ENCODE data around the gene SCUBE1.

The SCUBE1 gene

GRCh38 chr22:43201486-43202219, 141.5 kb downstream of the SCUBE1 start:
- Histone ChIP-seq H3K4me1 (no peaks in the 10 kb centered on the region), H3K9me3 (ENCODE audit: control insufficient read depth, low read length) (no peaks in the 10 kb centered on the region), H3K36me3 (ENCODE audit: control insufficient read depth, insufficient read depth, low read length) (no peaks in the 10 kb centered on the region), H3K27ac (no peak overlapping the region), H2AFZ (no peak overlapping the region), H3K4me2 (ENCODE audit: low read length) (no peak overlapping the region), H3K4me3 (ENCODE audit: low read depth, low read length) (no peak overlapping the region), H3K79me2 (no peaks in the 10 kb centered on the region), H3K9ac (no peak overlapping the region), H3K27me3 (ENCODE audit: control insufficient read depth, insufficient read depth, low read length) (no peaks in the 10 kb centered on the region)
- TF ChIP-seq CTCF (IDR thresholded peaks at IDR 0.05) = no peak

GRCh38 chr22:43200555-43200954, 142.6 kb downstream of the SCUBE1 start:
- Histone ChIP-seq H3K36me3 (ENCODE audit: control insufficient read depth, insufficient read depth, low read length) (no peaks in the 10 kb centered on the region), H3K9ac (no peak overlapping the region), H3K79me2 (no peaks in the 10 kb centered on the region), H3K27me3 (ENCODE audit: control insufficient read depth, insufficient read depth, low read length) (no peaks in the 10 kb centered on the region), H3K4me2 (ENCODE audit: low read length) (no peak overlapping the region), H3K27ac (no peak overlapping the region), H3K9me3 (ENCODE audit: control insufficient read depth, low read length) (no peaks in the 10 kb centered on the region), H3K4me1 (no peaks in the 10 kb centered on the region), H2AFZ (no peak overlapping the region), H3K4me3 (ENCODE audit: low read depth, low read length) (no peak overlapping the region)
- no peak for TF ChIP-seq CTCF (IDR thresholded peaks at IDR 0.05)

- no peak for TF ChIP-seq CTCF (IDR thresholded peaks at IDR 0.05)
- H2AFZ ChIP-seq = no peak overlapping the region
- H3K27me3 ChIP-seq (ENCODE audit: control insufficient read depth, insufficient read depth, low read length) = no peaks in the 10 kb centered on the region
- H3K9ac ChIP-seq = no peak overlapping the region
- no peaks in the 10 kb centered on the region for H3K79me2 ChIP-seq
- no peaks in the 10 kb centered on the region for H3K4me1 ChIP-seq
- no peaks in the 10 kb centered on the region for H3K36me3 ChIP-seq (ENCODE audit: control insufficient read depth, insufficient read depth, low read length)
- no peak overlapping the region for H3K4me2 ChIP-seq (ENCODE audit: low read length)
- H3K9me3 ChIP-seq (ENCODE audit: control insufficient read depth, low read length) = no peaks in the 10 kb centered on the region
- H3K4me3 ChIP-seq (ENCODE audit: low read depth, low read length) = no peak overlapping the region
- no peak overlapping the region for H3K27ac ChIP-seq
Observed at GRCh38 chr22:43200031-43200430, 143.1 kb downstream of the SCUBE1 start.

- no peak overlapping the region for H3K27ac ChIP-seq
- H3K4me2 ChIP-seq (ENCODE audit: low read length) = no peak overlapping the region
- H3K27me3 ChIP-seq (ENCODE audit: control insufficient read depth, insufficient read depth, low read length) = no peaks in the 10 kb centered on the region
- H3K4me3 ChIP-seq (ENCODE audit: low read depth, low read length) = no peak overlapping the region
- TF ChIP-seq CTCF (IDR thresholded peaks at IDR 0.05) = no peak
- no peak overlapping the region for H3K9ac ChIP-seq
- no peaks in the 10 kb centered on the region for H3K79me2 ChIP-seq
- no peaks in the 10 kb centered on the region for H3K4me1 ChIP-seq
- H2AFZ ChIP-seq = no peak overlapping the region
- H3K9me3 ChIP-seq (ENCODE audit: control insufficient read depth, low read length) = no peaks in the 10 kb centered on the region
- H3K36me3 ChIP-seq (ENCODE audit: control insufficient read depth, insufficient read depth, low read length) = no peaks in the 10 kb centered on the region
Observed at GRCh38 chr22:43199541-43199940, 143.6 kb downstream of the SCUBE1 start.

GRCh38 chr22:43198936-43199335, 144.2 kb downstream of the SCUBE1 start:
- Histone ChIP-seq H3K27ac (no peak overlapping the region), H3K9me3 (ENCODE audit: control insufficient read depth, low read length) (no peaks in the 10 kb centered on the region), H3K4me1 (no peaks in the 10 kb centered on the region), H3K36me3 (ENCODE audit: control insufficient read depth, insufficient read depth, low read length) (no peaks in the 10 kb centered on the region), H3K79me2 (no peaks in the 10 kb centered on the region), H3K27me3 (ENCODE audit: control insufficient read depth, insufficient read depth, low read length) (no peaks in the 10 kb centered on the region), H3K9ac (no peak overlapping the region), H2AFZ (no peak overlapping the region), H3K4me3 (ENCODE audit: low read depth, low read length) (no peak overlapping the region), H3K4me2 (ENCODE audit: low read length) (no peak overlapping the region)
- no peak for TF ChIP-seq CTCF (IDR thresholded peaks at IDR 0.05)
